K562 (cell line): Measurements from ENCODE around the gene NMRK2. TPM values are rescaled to one million over a fixed set of nuclear protein-coding genes. Genes with fewer than 3 reads are reported as not detected.

Experiments
- ATAC-seq: fragments of 200-7000 bp; cut with Tn5 transposase; 3 replicates; pipeline ENCODE4 v1.9.1; 2020; ENCODE audit warnings: moderate library complexity
- BruUV-seq: library from RNA; stranded (reverse); fragments of 400-500 nt; replicated peaks from 2 replicates; lab custom pipeline; 2021; lab: Mats Ljungman, UMichigan
- CTCF ChIA-PET: fragments of 300-600 bp; formaldehyde crosslinking; extraction: SDS; loops from one replicate; lab custom pipeline; 2021; ENCODE audit warnings: low intra/inter-chr PET ratio; lab: Yijun Ruan, JAX
- POLR2A ChIA-PET: fragments of 300-600, 350-650 bp; sonication (Branson Sonifier 250); formaldehyde crosslinking; extraction: SDS; loops from one replicate; lab custom pipeline; 2021; ENCODE audit warnings: antibody characterized with exemption, inconsistent platforms; lab: Yijun Ruan, JAX
- DNase-seq, 4 experiments: peaks; one replicate each; pipeline versions ENCODE4 v3.0.0 to v3.0.0-alpha.2; 2011 to 2018; ENCODE audit warnings: low spot score in 3 of 4, mixed read lengths in 3 of 4; ENCODE audit errors: extremely low read depth in 1 of 4
- FAIRE-seq: peaks from 2 replicates; lab custom pipeline; 2011; peaks lifted over from hg19 to GRCh38; lab: Jason Lieb, UNC
- H2AFZ ChIP-seq: 2 replicates; pipeline ENCODE4 v1.6.0; 2011; ENCODE audit warnings: low read depth, low read length, control low read depth, inconsistent platforms
- H3K27ac ChIP-seq: fragments of 200-600 bp; 3 replicates; pipeline ENCODE4 v1.8.0; 2011; ENCODE audit warnings: low read depth, mild to moderate bottlenecking, control low read depth, inconsistent platforms, low read length, moderate library complexity, mixed read lengths; ENCODE audit errors: extremely low read depth
- H3K27me3 ChIP-seq, 2 experiments: fragments of 300-600 bp in 1 of 2; 2 replicates in 1 of 2; 3 replicates in 1 of 2; pipeline versions ENCODE4 v1.6.0 to v1.8.0; 2011; ENCODE audit warnings: inconsistent platforms in 2 of 2, low read length in 2 of 2, mild to moderate bottlenecking in 1 of 2, mixed read lengths in 1 of 2, moderate library complexity in 1 of 2; ENCODE audit not compliant: control insufficient read depth in 2 of 2, insufficient read depth in 2 of 2
- H3K36me3 ChIP-seq: fragments of 300-600 bp; 3 replicates; pipeline ENCODE4 v1.8.0; 2011; ENCODE audit warnings: mild to moderate bottlenecking, low read length, inconsistent platforms; ENCODE audit not compliant: control insufficient read depth, insufficient read depth
- H3K4me1 ChIP-seq, 2 experiments: fragments of 200-600 bp in 1 of 2; replicated peaks in 1 of 2; 2 replicates in 1 of 2; 3 replicates in 1 of 2; pipeline versions ENCODE4 v1.5.1 to v1.8.0; 2011; ENCODE audit warnings: inconsistent platforms in 2 of 2, low read length in 2 of 2, mild to moderate bottlenecking in 1 of 2, mixed read lengths in 1 of 2, moderate library complexity in 1 of 2; ENCODE audit not compliant: control insufficient read depth in 2 of 2, insufficient read depth in 2 of 2
- H3K4me2 ChIP-seq: 2 replicates; pipeline ENCODE4 v1.6.1; 2011; ENCODE audit warnings: low read length, control low read depth, inconsistent platforms, mixed read lengths; ENCODE audit not compliant: insufficient read depth
- H3K4me3 ChIP-seq: fragments of 200-600 bp; sonication (generic), shearing (Covaris generic); 2 replicates; pipeline ENCODE4 v1.5.1; 2016; ENCODE audit warnings: control low read depth, inconsistent platforms
- H3K79me2 ChIP-seq: fragments of 200-600 bp; 3 replicates; pipeline ENCODE4 v1.8.0; 2011; ENCODE audit warnings: low read length, inconsistent platforms; ENCODE audit not compliant: control insufficient read depth, insufficient read depth
- H3K9ac ChIP-seq, 2 experiments: 2 replicates each; pipeline versions ENCODE4 v1.6.0 to v1.6.1; 2011; ENCODE audit warnings: low read depth in 2 of 2, low read length in 2 of 2, control low read depth in 1 of 2, inconsistent platforms in 1 of 2, mild to moderate bottlenecking in 1 of 2, mixed read lengths in 1 of 2; ENCODE audit not compliant: insufficient read depth in 1 of 2
- H3K9me1 ChIP-seq: one replicate; pipeline ENCODE4 v1.6.0; 2011; ENCODE audit warnings: inconsistent platforms, mild to moderate bottlenecking, low read length, moderate library complexity; ENCODE audit not compliant: control insufficient read depth, insufficient read depth
- H3K9me3 ChIP-seq: replicated peaks from 2 replicates; pipeline ENCODE4 v1.5.1; 2011; ENCODE audit warnings: low read depth, low read length, inconsistent platforms; ENCODE audit not compliant: control insufficient read depth, insufficient read depth
- H4K20me1 ChIP-seq: replicated peaks from 2 replicates; pipeline ENCODE4 v1.6.1; 2011; ENCODE audit warnings: low read length, inconsistent platforms, mixed read lengths; ENCODE audit not compliant: control insufficient read depth, insufficient read depth
- CEBPG ChIP-seq, 3 experiments: fragments of 200-800 bp in 1 of 3; sonication (Bioruptor generic) in 1 of 3; sonication (generic) in 1 of 3; formaldehyde crosslinking in 1 of 3; IDR thresholded peaks in 2 of 3; conservative IDR thresholded peaks in 1 of 3; 2 replicates each; pipeline versions ENCODE4 v1.6.1 to v1.8.0; 2016 to 2022; ENCODE audit warnings: missing compliant biosample characterization in 2 of 3, missing genetic modification characterization in 2 of 3, mild to moderate bottlenecking in 1 of 3, missing genetic modification reagents in 1 of 3
- CHD4 ChIP-seq: fragments of 200-600 bp; sonication (generic); IDR thresholded peaks from 3 replicates; pipeline ENCODE4 v1.6.1; 2012; ENCODE audit warnings: low read depth, mild to moderate bottlenecking, mixed read lengths, low read length, inconsistent platforms; ENCODE audit not compliant: insufficient read depth, insufficient replicate concordance, poor library complexity, severe bottlenecking
- CREBBP ChIP-seq: IDR thresholded peaks from one replicate; pipeline ENCODE4 v1.6.1; 2012; ENCODE audit warnings: low read depth, mild to moderate bottlenecking, control low read depth, inconsistent platforms, low read length
- CXXC5 ChIP-seq: fragments of 250-450 bp; sonication (Bioruptor Pico); IDR thresholded peaks from 2 replicates; pipeline ENCODE4 v1.8.0; 2022; ENCODE audit warnings: inconsistent platforms, mild to moderate bottlenecking, moderate library complexity
- ETV5 ChIP-seq: sonication (generic); formaldehyde crosslinking; IDR thresholded peaks from 2 replicates; pipeline ENCODE4 v1.4.0; 2020; ENCODE audit warnings: low read depth, mild to moderate bottlenecking, missing genetic modification reagents
- NR3C1 ChIP-seq: sonication (generic); formaldehyde crosslinking; IDR thresholded peaks from 2 replicates; pipeline ENCODE4 v1.8.1; 2022; ENCODE audit warnings: missing genetic modification reagents
- PCBP1 ChIP-seq: fragments of 200-400 bp; formaldehyde crosslinking; IDR thresholded peaks from 2 replicates; pipeline ENCODE4 v1.6.1; 2018; ENCODE audit warnings: mild to moderate bottlenecking, low read depth, low read length; ENCODE audit not compliant: poor library complexity, severe bottlenecking
- PHB ChIP-seq: fragments of 250-450 bp; sonication (Bioruptor Pico); IDR thresholded peaks from 2 replicates; pipeline ENCODE4 v1.5.0; 2021
- RAD21 ChIP-seq, 2 experiments: fragments of 250-450 bp in 1 of 2; fragments of 450-650 bp in 1 of 2; sonication (Bioruptor Pico) in 1 of 2; formaldehyde crosslinking in 1 of 2; IDR thresholded peaks in 1 of 2; conservative IDR thresholded peaks in 1 of 2; 2 replicates each; pipeline versions ENCODE4 v1.4.0 to v1.8.0; 2020 to 2022; ENCODE audit warnings: mild to moderate bottlenecking in 2 of 2, moderate library complexity in 1 of 2
- RCOR1 ChIP-seq, 2 experiments: IDR thresholded peaks; 2 replicates each; pipeline ENCODE4 v1.6.1; 2012; ENCODE audit warnings: low read depth in 2 of 2, low read length in 2 of 2, borderline replicate concordance in 1 of 2, improper control_type of control experiment in 1 of 2
- RUNX1 ChIP-seq: sonication (generic); IDR thresholded peaks from 2 replicates; pipeline ENCODE4 v1.6.1; 2016; ENCODE audit warnings: antibody characterized with exemption, low read depth
- SRSF3 ChIP-seq: fragments of 200-400 bp; formaldehyde crosslinking; IDR thresholded peaks from 2 replicates; pipeline ENCODE4 v1.6.1; 2016; ENCODE audit warnings: mild to moderate bottlenecking, low read length, moderate library complexity; ENCODE audit not compliant: insufficient read depth
- TRIM28 ChIP-seq: fragments of 450-650 bp; IDR thresholded peaks from 2 replicates; pipeline ENCODE4 v1.6.1; 2017
- ZNF146 ChIP-seq: IDR thresholded peaks from one replicate; pipeline ENCODE4 v1.6.1; 2018; ENCODE audit warnings: missing compliant biosample characterization; ENCODE audit not compliant: unreplicated experiment
- WGBS: fragments of 100-300 bp; shearing (Covaris generic); methylation state at CpG from one replicate; pipeline ENCODE4 v1.1.6; 2016; ENCODE audit warnings: low coverage, mixed read lengths; ENCODE audit not compliant: insufficient coverage; ENCODE audit errors: missing lambda C conversion rate; 5-methylcytosine and 5-hydroxymethylcytosine counted together
- in situ Hi-C: fragments of 300-500 bp; cut with MboI; formaldehyde crosslinking; loops from 4 replicates; pipeline ENCODE4 v1.15.0; 2018; ENCODE audit warnings: inconsistent platforms, mixed read lengths
- intact Hi-C: fragments of 100-400 bp; cut with micrococcal nuclease; formaldehyde crosslinking; loops from 2 replicates; pipeline ENCODE4 v1.14.2; 2022
- polyA plus RNA-seq, 8 experiments: library from polyadenylated mRNA; depleted of rRNA in 4 of 8; stranded (reverse) in 5 of 8; unstranded in 3 of 8; fragments of >200 nt; fragmentation: Nextera tagmentation in 2 of 8; fragmentation: Illumina TruSeq in 1 of 8; extraction: Ambion mirVana in 2 of 8; extraction: Trizol in 1 of 8; gene quantifications; 2 replicates each; pipeline versions ENCODE4 v1.2.1 to v1.2.3, GENCODE V29; 2011 to 2014; ENCODE audit warnings: inconsistent platforms in 1 of 8, missing spikeins in 1 of 8
- total RNA-seq, 7 experiments: library from RNA; depleted of rRNA in 6 of 7; stranded (reverse); fragments of >200 nt in 6 of 7; fragmentation: Illumina TruSeq in 2 of 7; extraction: Trizol in 2 of 7; gene quantifications; 2 replicates each; pipeline versions ENCODE4 v1.2.1 to v1.2.3, GENCODE V29; 2011 to 2021; ENCODE audit warnings: low replicate concordance in 1 of 7
- TF ChIP-seq, protein P1 (sequence below), 2 experiments: fragments of 450-650 bp; IDR thresholded peaks; 2 replicates each; pipeline ENCODE4 v1.6.1; 2018; ENCODE audit warnings: mild to moderate bottlenecking in 2 of 2, low read depth in 1 of 2; ENCODE audit not compliant: partially characterized antibody in 2 of 2
- TF ChIP-seq, protein P2 (sequence below): sonication (generic); formaldehyde crosslinking; IDR thresholded peaks from 2 replicates; pipeline ENCODE4 v1.8.1; 2022; ENCODE audit warnings: missing genetic modification reagents
- TF ChIP-seq, protein P3 (sequence below): fragments of 250-450 bp; sonication (Bioruptor Pico); IDR thresholded peaks from 2 replicates; pipeline ENCODE4 v1.8.0; 2021; ENCODE audit warnings: moderate library complexity, mild to moderate bottlenecking, inconsistent platforms

Gene NMRK2
- total and polyA plus RNA-seq, 9 of the 15 experiments (the other 6 are each of a cell fraction or from before 2014, with no cell fraction given) = not detected

DNA sequence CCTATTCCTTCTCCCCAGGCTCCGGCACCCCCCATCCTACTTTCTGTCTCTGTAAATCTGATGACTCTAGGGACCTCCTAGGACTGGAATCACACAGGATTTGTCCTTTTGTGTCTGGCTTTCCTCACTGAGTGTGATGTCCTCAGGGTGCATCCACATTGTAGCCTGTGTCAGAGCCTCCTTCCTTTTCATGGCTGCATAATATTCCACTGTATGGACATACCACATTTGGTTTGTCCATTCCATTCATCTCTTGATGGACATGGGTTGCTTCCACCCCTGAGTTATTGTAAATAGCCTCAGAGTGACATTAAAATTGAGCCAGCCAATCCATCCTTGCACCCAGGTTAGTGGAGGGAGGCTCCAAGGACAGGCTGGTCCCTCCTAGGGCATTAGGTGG, 22.8 kb upstream of the NMRK2 start:
- Histone ChIP-seq H3K79me2 (no peaks in the 10 kb centered on the region), H3K9me1 (no peaks in the 10 kb centered on the region), H2AFZ (no peak overlapping the region), H3K27me3 (peaks cover 17 to 27% of the 10 kb centered on the region in 2 experiments; a peak in 4 of 5 replicates), H4K20me1 (no peaks in the 10 kb centered on the region), H3K4me3 (no peak overlapping the region), H3K9me3 (peaks cover 6% of the 10 kb centered on the region), H3K36me3 (no peaks in the 10 kb centered on the region), H3K4me1 (peaks cover 0 to 21% of the 10 kb centered on the region in 2 experiments; a peak in 2 of 5 replicates), H3K9ac (no peak overlapping the region), H3K27ac (no peak overlapping the region), H3K4me2 (no peak overlapping the region)
- intact Hi-C loops = no loop called here
- BruUV-seq = no TSS peak
- POLR2A ChIA-PET = no interaction called here
- no peak for ATAC-seq
- in situ Hi-C loops = no loop called here
- DNase-seq = no peak
- no peak for FAIRE-seq
- WGBS = no CpG with 5 or more reads among the region's 1 CpG
- CTCF ChIA-PET = no interaction called here
- TF ChIP-seq SRSF3 = no peak
- no peak for TF ChIP-seq CEBPG (CRISPR knock-in tag; IDR thresholded peaks at IDR 0.05)
- TF ChIP-seq CEBPG (tag; conservative IDR thresholded peaks at IDR 0.05 in 1 of 2, IDR thresholded peaks at IDR 0.05 in 1 of 2) = no peak
- TF ChIP-seq, protein P1, sequence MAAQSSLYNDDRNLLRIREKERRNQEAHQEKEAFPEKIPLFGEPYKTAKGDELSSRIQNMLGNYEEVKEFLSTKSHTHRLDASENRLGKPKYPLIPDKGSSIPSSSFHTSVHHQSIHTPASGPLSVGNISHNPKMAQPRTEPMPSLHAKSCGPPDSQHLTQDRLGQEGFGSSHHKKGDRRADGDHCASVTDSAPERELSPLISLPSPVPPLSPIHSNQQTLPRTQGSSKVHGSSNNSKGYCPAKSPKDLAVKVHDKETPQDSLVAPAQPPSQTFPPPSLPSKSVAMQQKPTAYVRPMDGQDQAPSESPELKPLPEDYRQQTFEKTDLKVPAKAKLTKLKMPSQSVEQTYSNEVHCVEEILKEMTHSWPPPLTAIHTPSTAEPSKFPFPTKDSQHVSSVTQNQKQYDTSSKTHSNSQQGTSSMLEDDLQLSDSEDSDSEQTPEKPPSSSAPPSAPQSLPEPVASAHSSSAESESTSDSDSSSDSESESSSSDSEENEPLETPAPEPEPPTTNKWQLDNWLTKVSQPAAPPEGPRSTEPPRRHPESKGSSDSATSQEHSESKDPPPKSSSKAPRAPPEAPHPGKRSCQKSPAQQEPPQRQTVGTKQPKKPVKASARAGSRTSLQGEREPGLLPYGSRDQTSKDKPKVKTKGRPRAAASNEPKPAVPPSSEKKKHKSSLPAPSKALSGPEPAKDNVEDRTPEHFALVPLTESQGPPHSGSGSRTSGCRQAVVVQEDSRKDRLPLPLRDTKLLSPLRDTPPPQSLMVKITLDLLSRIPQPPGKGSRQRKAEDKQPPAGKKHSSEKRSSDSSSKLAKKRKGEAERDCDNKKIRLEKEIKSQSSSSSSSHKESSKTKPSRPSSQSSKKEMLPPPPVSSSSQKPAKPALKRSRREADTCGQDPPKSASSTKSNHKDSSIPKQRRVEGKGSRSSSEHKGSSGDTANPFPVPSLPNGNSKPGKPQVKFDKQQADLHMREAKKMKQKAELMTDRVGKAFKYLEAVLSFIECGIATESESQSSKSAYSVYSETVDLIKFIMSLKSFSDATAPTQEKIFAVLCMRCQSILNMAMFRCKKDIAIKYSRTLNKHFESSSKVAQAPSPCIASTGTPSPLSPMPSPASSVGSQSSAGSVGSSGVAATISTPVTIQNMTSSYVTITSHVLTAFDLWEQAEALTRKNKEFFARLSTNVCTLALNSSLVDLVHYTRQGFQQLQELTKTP (IDR thresholded peaks at IDR 0.05; ENCODE audit: low read depth in 1 of 2, partially characterized antibody in 2 of 2) = no peak
- TF ChIP-seq CHD4 = no peak
- peak; percentile 100 for TF ChIP-seq ZNF146 (CRISPR knock-in tag)
- no peak for TF ChIP-seq PCBP1
- TF ChIP-seq CXXC5 = no peak
- TF ChIP-seq CREBBP = no peak
- no peak for TF ChIP-seq NR3C1 (CRISPR knock-in tag)
- TF ChIP-seq, protein P2, sequence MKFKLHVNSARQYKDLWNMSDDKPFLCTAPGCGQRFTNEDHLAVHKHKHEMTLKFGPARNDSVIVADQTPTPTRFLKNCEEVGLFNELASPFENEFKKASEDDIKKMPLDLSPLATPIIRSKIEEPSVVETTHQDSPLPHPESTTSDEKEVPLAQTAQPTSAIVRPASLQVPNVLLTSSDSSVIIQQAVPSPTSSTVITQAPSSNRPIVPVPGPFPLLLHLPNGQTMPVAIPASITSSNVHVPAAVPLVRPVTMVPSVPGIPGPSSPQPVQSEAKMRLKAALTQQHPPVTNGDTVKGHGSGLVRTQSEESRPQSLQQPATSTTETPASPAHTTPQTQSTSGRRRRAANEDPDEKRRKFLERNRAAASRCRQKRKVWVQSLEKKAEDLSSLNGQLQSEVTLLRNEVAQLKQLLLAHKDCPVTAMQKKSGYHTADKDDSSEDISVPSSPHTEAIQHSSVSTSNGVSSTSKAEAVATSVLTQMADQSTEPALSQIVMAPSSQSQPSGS (CRISPR knock-in tag) = no peak
- TF ChIP-seq, protein P3, sequence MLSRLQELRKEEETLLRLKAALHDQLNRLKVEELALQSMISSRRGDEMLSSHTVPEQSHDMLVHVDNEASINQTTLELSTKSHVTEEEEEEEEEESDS = no peak
- peak; percentile 85 for TF ChIP-seq TRIM28
- TF ChIP-seq ETV5 = no peak
- no peak for TF ChIP-seq RAD21 (CRISPR knock-in tag; conservative IDR thresholded peaks at IDR 0.05 in 1 of 2, IDR thresholded peaks at IDR 0.05 in 1 of 2)
- peak in 1 of 2 experiments; percentile 55; a peak in 1 of 4 replicates for TF ChIP-seq RCOR1 (IDR thresholded peaks at IDR 0.05; ENCODE audit: borderline replicate concordance in 1 of 2, low read depth in 2 of 2, low read length in 2 of 2)
- no peak for TF ChIP-seq PHB (CRISPR knock-in tag)
- TF ChIP-seq RUNX1 = no peak
